ENCODE measurements around the gene TRPM8. TPM values are rescaled to one million over a fixed set of nuclear protein-coding genes. Genes with fewer than 3 reads are reported as not detected.

Gene TRPM8
- total RNA-seq, 2 experiments from 2014 or later: not detected

- CTCF ChIA-PET: no interaction called here
- TF ChIP-seq CTCF (IDR thresholded peaks at IDR 0.05): no peak
- Mint-ChIP-seq H3K27me3 (no peaks in the 10 kb centered on the region), H3K4me3 (no peak overlapping the region), H3K36me3 (ENCODE audit: low read depth) (no peaks in the 10 kb centered on the region), H3K27ac (no peak overlapping the region), H3K4me1 (ENCODE audit: low read depth) (peaks cover 24% of the 10 kb centered on the region), H3K9me3 (no peaks in the 10 kb centered on the region)
- intact Hi-C loops (cut with DNase I, micrococcal nuclease): no loop called here
- peaks cover 0 to 14% of the 10 kb centered on the region in 2 experiments for H3K9me3 ChIP-seq (ENCODE audit: control insufficient read depth in 1 of 2, insufficient read depth in 1 of 2, low read length in 2 of 2)
- DNase-seq (no peak), ATAC-seq (ENCODE audit: poor library complexity) (no peak)
- POLR2A ChIA-PET: interaction anchor here (1.2 kb wide), 1 partner anchor 516 kb away, joined by 3 read pairs; no protein-coding TSS in a partner anchor
- H3K4me3 ChIP-seq (ENCODE audit: low read length): no peak overlapping the region
- peaks cover 14% of the 10 kb centered on the region for H3K4me1 ChIP-seq (ENCODE audit: insufficient read depth, low read length)
- no peaks in the 10 kb centered on the region for H3K36me3 ChIP-seq (ENCODE audit: insufficient read depth, low read length)
- H3K27me3 ChIP-seq (ENCODE audit: control insufficient read depth in 1 of 2, insufficient read depth in 2 of 2, low read length in 2 of 2): no peaks in the 10 kb centered on the region
- no peak overlapping the region for H3K27ac ChIP-seq (ENCODE audit: low read depth in 1 of 2, low read length in 2 of 2)
Measured at GRCh38 chr2:233981574-233982420, 64.6 kb downstream of the TRPM8 start.

- ChIA-PET POLR2A (interaction anchor here (1.2 kb wide), 1 partner anchor 515 kb away, joined by 3 read pairs; no protein-coding TSS in a partner anchor), CTCF (no interaction called here)
- peaks cover 17% of the 10 kb centered on the region for H3K4me1 Mint-ChIP-seq (ENCODE audit: low read depth)
Measured at GRCh38 chr2:233982421-233983121, 65.4 kb downstream of the TRPM8 start.

GRCh38 chr2:233983445-233983844, 66.3 kb downstream of the TRPM8 start:
- peaks cover 4% of the 10 kb centered on the region for H3K9me3 Mint-ChIP-seq
- ChIA-PET CTCF (no interaction called here), POLR2A (no interaction called here)
- H3K27ac Mint-ChIP-seq: no peak overlapping the region
- no peak overlapping the region for H3K4me3 Mint-ChIP-seq
- Histone ChIP-seq H3K27me3 (ENCODE audit: control insufficient read depth in 1 of 2, insufficient read depth in 2 of 2, low read length in 2 of 2) (no peaks in the 10 kb centered on the region), H3K9me3 (ENCODE audit: control insufficient read depth in 1 of 2, insufficient read depth in 1 of 2, low read length in 2 of 2) (peaks cover 0 to 14% of the 10 kb centered on the region in 2 experiments), H3K4me1 (ENCODE audit: insufficient read depth, low read length) (peaks cover 8% of the 10 kb centered on the region), H3K36me3 (ENCODE audit: insufficient read depth, low read length) (no peaks in the 10 kb centered on the region), H3K27ac (ENCODE audit: low read depth in 1 of 2, low read length in 2 of 2) (no peak overlapping the region), H3K4me3 (ENCODE audit: low read length) (no peak overlapping the region)
- no peak for DNase-seq
- no peaks in the 10 kb centered on the region for H3K27me3 Mint-ChIP-seq
- no peak for TF ChIP-seq CTCF (IDR thresholded peaks at IDR 0.05)
- H3K4me1 Mint-ChIP-seq (ENCODE audit: low read depth): peaks cover 9% of the 10 kb centered on the region
- ATAC-seq (ENCODE audit: poor library complexity): no peak
- intact Hi-C loops (cut with DNase I, micrococcal nuclease): no loop called here
- no peaks in the 10 kb centered on the region for H3K36me3 Mint-ChIP-seq (ENCODE audit: low read depth)

More at GRCh38 chr2:233982421-233983121, 65.4 kb downstream of the TRPM8 start:
- Histone ChIP-seq H3K4me3 (ENCODE audit: low read length) (no peak overlapping the region), H3K36me3 (ENCODE audit: insufficient read depth, low read length) (no peaks in the 10 kb centered on the region), H3K4me1 (ENCODE audit: insufficient read depth, low read length) (peaks cover 6% of the 10 kb centered on the region), H3K9me3 (ENCODE audit: control insufficient read depth in 1 of 2, insufficient read depth in 1 of 2, low read length in 2 of 2) (peaks cover 0 to 14% of the 10 kb centered on the region in 2 experiments), H3K27me3 (ENCODE audit: control insufficient read depth in 1 of 2, insufficient read depth in 2 of 2, low read length in 2 of 2) (no peaks in the 10 kb centered on the region), H3K27ac (ENCODE audit: low read depth in 1 of 2, low read length in 2 of 2) (no peak overlapping the region)
- no peak for TF ChIP-seq CTCF (IDR thresholded peaks at IDR 0.05)
- ATAC-seq (ENCODE audit: poor library complexity) (no peak), DNase-seq (no peak)
- Mint-ChIP-seq H3K27ac (no peak overlapping the region), H3K4me3 (no peak overlapping the region), H3K27me3 (no peaks in the 10 kb centered on the region), H3K36me3 (ENCODE audit: low read depth) (no peaks in the 10 kb centered on the region), H3K9me3 (no peaks in the 10 kb centered on the region)
- intact Hi-C loops (cut with DNase I, micrococcal nuclease): no loop called here
